Smooth muscle cell (in vitro differentiated cells): Measurements from ENCODE around the gene ABCC9. TPM values are rescaled to one million over a fixed set of nuclear protein-coding genes. Genes with fewer than 3 reads are reported as not detected.
"Not testable (repeated sequence)": the region's sequence is repeated elsewhere in the genome, so short reads cannot be mapped to it uniquely, and the experiment has no call there.

Experiments
- DNase-seq: peaks from one replicate; lab custom pipeline; 2025; ENCODE audit not compliant: unreplicated experiment; lab: John Stamatoyannopoulos, UW
- H2AFZ ChIP-seq: fragments of 200-600 bp; sonication (generic); 2 replicates; pipeline ENCODE4 v1.6.0; 2016; ENCODE audit warnings: antibody characterized with exemption, low read depth, mild to moderate bottlenecking
- H3F3A ChIP-seq: fragments of 200-600 bp; sonication (generic); 2 replicates; pipeline ENCODE4 v1.6.0; 2017; ENCODE audit warnings: antibody characterized with exemption, low read depth
- H3K27ac ChIP-seq: fragments of 200-600 bp; sonication (generic); 2 replicates; pipeline ENCODE4 v1.5.1; 2016; ENCODE audit warnings: low read depth, mild to moderate bottlenecking
- H3K27me3 ChIP-seq: fragments of 200-600 bp; sonication (generic); 2 replicates; pipeline ENCODE4 v1.6.1; 2016; ENCODE audit warnings: low read depth, mild to moderate bottlenecking
- H3K36me3 ChIP-seq: fragments of 200-600 bp; sonication (generic); 2 replicates; pipeline ENCODE4 v1.5.1; 2016; ENCODE audit warnings: low read depth
- H3K4me1 ChIP-seq: fragments of 200-600 bp; sonication (generic); 2 replicates; pipeline ENCODE4 v1.5.1; 2016; ENCODE audit warnings: low read depth
- H3K4me2 ChIP-seq: fragments of 200-600 bp; sonication (generic); 2 replicates; pipeline ENCODE4 v1.6.0; 2016; ENCODE audit warnings: mild to moderate bottlenecking
- H3K4me3 ChIP-seq: fragments of 200-600 bp; sonication (generic); 2 replicates; pipeline ENCODE4 v1.5.1; 2016; ENCODE audit warnings: mild to moderate bottlenecking
- H3K79me2 ChIP-seq: fragments of 200-600 bp; sonication (generic); 2 replicates; pipeline ENCODE4 v1.6.0; 2016; ENCODE audit warnings: low read depth, mild to moderate bottlenecking
- H3K9ac ChIP-seq: fragments of 200-600 bp; sonication (generic); 2 replicates; pipeline ENCODE4 v1.6.0; 2016; ENCODE audit warnings: low read depth
- H3K9me3 ChIP-seq: fragments of 200-600 bp; sonication (generic); replicated peaks from 2 replicates; pipeline ENCODE4 v1.5.1; 2016; ENCODE audit warnings: low read depth
- H4K20me1 ChIP-seq: fragments of 200-600 bp; sonication (generic); 2 replicates; pipeline ENCODE4 v1.6.0; 2016; ENCODE audit warnings: low read depth
- WGBS: methylation state at CpG from one replicate; pipeline ENCODE4 v1.1.7; 2016; ENCODE audit warnings: low lambda C conversion rate; 5-methylcytosine and 5-hydroxymethylcytosine counted together
- polyA plus RNA-seq: library from polyadenylated mRNA; unstranded; fragments of >200 nt; fragmentation: Nextera tagmentation; extraction: Ambion mirVana; gene quantifications from 2 replicates; pipeline ENCODE4 v1.2.1, GENCODE V29; 2016
- total RNA-seq: library from RNA; depleted of rRNA; stranded (reverse); fragments of >200 nt; gene quantifications from 2 replicates; pipeline ENCODE4 v1.2.3, GENCODE V29; 2014
- TF ChIP-seq, protein P1 (sequence below): fragments of 200-600 bp; sonication (generic); IDR thresholded peaks from 2 replicates; pipeline ENCODE4 v1.5.1; 2017; ENCODE audit warnings: borderline replicate concordance, mild to moderate bottlenecking, antibody characterized with exemption; ENCODE audit not compliant: insufficient read depth, poor library complexity, severe bottlenecking

The ABCC9 gene
- total and polyA plus RNA-seq, 2 experiments from 2014 or later, result 0.22 TPM; not detected in 1

DNA sequence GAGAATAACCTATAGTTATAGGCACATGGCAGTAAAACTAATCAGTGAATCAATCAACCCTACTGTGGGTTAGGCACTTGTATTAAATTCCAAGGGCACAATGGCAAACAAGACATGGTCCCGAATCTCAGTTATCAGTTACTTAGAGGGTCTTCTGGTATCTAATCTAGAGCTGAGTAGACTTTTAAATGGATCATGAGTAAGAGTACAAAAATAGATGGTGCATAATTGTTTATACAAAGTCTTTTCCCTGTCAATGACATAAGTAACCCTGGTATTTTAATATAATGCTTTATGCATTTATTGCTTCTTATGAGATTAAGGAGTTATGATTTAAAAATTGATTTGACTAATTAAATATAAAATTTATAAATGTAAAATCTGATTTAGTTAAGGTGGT lies 143.7 kb downstream of the ABCC9 start:
- no peaks in the 10 kb centered on the region for H3K36me3 ChIP-seq
- 71% methylated on average over 1 of the region's 1 CpG for WGBS
- H2AFZ ChIP-seq, result no peak overlapping the region
- DNase-seq, result no peak
- H3K9ac ChIP-seq, result no peak overlapping the region
- no peaks in the 10 kb centered on the region for H3K4me1 ChIP-seq
- no peaks in the 10 kb centered on the region for H4K20me1 ChIP-seq
- no peaks in the 10 kb centered on the region for H3K27me3 ChIP-seq
- H3K9me3 ChIP-seq, result no peaks in the 10 kb centered on the region
- no peak overlapping the region for H3K4me2 ChIP-seq
- H3K79me2 ChIP-seq, result no peaks in the 10 kb centered on the region
- no peaks in the 10 kb centered on the region for H3F3A ChIP-seq
- H3K27ac ChIP-seq, result no peak overlapping the region
- no peak overlapping the region for H3K4me3 ChIP-seq
- TF ChIP-seq, protein P1, sequence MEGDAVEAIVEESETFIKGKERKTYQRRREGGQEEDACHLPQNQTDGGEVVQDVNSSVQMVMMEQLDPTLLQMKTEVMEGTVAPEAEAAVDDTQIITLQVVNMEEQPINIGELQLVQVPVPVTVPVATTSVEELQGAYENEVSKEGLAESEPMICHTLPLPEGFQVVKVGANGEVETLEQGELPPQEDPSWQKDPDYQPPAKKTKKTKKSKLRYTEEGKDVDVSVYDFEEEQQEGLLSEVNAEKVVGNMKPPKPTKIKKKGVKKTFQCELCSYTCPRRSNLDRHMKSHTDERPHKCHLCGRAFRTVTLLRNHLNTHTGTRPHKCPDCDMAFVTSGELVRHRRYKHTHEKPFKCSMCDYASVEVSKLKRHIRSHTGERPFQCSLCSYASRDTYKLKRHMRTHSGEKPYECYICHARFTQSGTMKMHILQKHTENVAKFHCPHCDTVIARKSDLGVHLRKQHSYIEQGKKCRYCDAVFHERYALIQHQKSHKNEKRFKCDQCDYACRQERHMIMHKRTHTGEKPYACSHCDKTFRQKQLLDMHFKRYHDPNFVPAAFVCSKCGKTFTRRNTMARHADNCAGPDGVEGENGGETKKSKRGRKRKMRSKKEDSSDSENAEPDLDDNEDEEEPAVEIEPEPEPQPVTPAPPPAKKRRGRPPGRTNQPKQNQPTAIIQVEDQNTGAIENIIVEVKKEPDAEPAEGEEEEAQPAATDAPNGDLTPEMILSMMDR, result no peak

DNA sequence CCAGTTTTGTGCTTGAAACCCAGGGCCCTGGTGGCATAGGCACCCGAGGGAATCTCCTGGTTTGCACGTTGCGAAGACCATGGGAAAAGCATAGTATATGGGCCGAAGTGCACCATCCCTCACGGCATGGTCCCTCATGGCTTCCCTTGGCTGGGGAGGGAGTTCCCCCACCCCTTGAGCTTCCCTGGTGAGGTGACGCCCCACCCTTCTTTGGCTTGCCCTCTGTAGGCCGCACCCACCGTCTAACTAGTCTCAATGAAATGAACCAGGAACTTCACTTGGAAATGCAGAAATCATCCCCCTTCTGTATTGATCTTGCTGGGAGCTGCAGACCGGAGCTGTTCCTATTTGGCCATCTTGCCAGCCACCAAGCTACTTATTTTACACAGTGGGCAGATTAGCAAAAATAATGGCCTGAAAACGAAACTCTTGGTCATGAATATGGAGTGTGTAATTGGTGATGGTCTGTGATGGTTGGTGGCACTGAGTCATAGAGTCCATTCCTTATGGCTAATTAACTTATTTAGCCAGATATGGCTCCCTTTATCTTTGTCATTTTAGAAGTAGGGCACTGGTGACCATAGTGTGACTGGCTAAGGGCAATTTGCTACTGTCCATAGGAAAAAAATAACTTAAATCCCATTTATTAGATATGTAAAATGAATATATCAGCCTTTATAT lies 145.4 kb downstream of the ABCC9 start:
- Histone ChIP-seq H3K4me3 (no peak overlapping the region), H3K27me3 (no peaks in the 10 kb centered on the region), H3F3A (no peaks in the 10 kb centered on the region), H3K36me3 (no peaks in the 10 kb centered on the region), H4K20me1 (no peaks in the 10 kb centered on the region), H3K4me1 (no peaks in the 10 kb centered on the region), H3K27ac (no peak overlapping the region), H3K9me3 (no peaks in the 10 kb centered on the region), H3K4me2 (no peak overlapping the region), H3K79me2 (no peaks in the 10 kb centered on the region), H3K9ac (no peak overlapping the region), H2AFZ (no peak overlapping the region)
- TF ChIP-seq, protein P1, result no peak
- DNase-seq, result no peak
- 96% methylated on average over 10 of the region's 10 CpGs for WGBS

DNA sequence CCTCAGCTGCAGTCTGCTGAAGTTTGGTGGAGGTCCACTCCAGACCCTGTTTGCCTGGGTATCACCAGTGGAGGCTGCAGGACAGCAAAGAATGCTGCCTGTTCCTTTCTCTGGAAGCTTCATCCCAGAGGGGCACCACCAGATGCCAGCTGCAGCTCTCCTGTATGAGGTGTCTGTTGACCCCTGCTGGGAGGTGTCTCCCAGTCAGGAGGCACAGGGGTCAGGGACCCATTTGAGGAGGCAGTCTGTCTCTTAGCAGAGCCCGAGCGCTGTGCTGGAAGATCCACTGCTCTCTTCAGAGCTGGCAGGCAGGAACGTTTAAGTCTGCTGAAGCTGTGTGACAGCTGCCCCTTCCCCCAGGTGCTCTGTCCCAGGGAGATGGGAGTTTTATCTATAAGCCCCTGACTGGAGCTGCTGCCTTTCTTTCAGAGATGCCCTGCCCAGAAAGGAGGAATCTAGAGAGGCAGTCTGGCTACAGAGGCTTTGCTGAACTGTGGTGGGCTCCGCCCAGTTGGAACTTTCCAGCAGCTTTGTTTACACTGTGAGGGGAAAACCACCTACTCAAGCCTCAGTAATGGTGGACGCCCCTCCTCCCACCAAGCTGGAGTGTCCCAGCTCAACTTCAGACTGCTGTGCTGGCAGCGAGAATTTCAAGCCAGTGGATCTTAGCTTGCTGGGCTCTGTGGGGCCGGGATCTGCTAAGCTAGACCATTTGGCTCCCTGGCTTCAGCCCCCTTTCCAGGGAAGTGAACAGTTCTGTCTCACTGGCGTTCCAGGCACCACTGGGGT lies 146.2 kb downstream of the ABCC9 start:
- H3K4me1 ChIP-seq, H3K27me3 ChIP-seq, H3K9ac ChIP-seq, H3K79me2 ChIP-seq, DNase-seq, H2AFZ ChIP-seq, H3K4me3 ChIP-seq, H3F3A ChIP-seq, H4K20me1 ChIP-seq, H3K36me3 ChIP-seq, H3K9me3 ChIP-seq, H3K4me2 ChIP-seq, H3K27ac ChIP-seq: not testable (repeated sequence)
- 84% methylated on average over 8 of the region's 8 CpGs for WGBS

DNA sequence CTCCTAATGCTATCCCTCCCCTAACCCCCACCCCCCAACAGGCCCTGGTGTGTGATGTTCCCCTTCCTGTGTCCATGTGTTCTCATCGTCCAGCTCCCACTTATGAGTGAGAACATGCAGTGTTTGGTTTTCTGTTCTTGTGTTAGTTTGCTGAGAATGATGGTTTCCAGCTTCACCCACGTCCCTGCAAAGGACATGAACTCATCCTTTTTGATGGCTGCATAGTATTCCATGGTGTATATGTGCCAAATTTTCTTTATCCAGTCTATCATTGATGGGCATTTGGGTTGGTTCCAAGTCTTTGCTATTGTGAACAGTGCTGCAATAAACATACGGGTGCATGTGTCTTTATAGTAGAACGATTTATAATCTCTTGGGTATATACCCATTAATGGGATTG lies 151.5 kb downstream of the ABCC9 start:
- not testable (repeated sequence) for DNase-seq
- 86% methylated on average over 4 of the region's 4 CpGs for WGBS

More for the DNA sequence above, 151.5 kb downstream of the ABCC9 start:
- H3K27ac ChIP-seq, H3K4me3 ChIP-seq, H3K36me3 ChIP-seq, H2AFZ ChIP-seq, H3K4me2 ChIP-seq, H3K9me3 ChIP-seq, H3F3A ChIP-seq, H3K4me1 ChIP-seq, H3K27me3 ChIP-seq, H3K9ac ChIP-seq, H3K79me2 ChIP-seq, H4K20me1 ChIP-seq: not testable (repeated sequence)
